HUES48 (cell line): Measurements from ENCODE around the gene SEZ6L.

Experiments
- H3K27ac ChIP-seq: one replicate; pipeline ENCODE4 v1.7.0; 2013; ENCODE audit warnings: low read depth, low read length, inconsistent platforms
- H3K27me3 ChIP-seq: 2 replicates; pipeline ENCODE4 v1.6.1; 2013; ENCODE audit warnings: mild to moderate bottlenecking, low read length; ENCODE audit not compliant: control insufficient read depth, insufficient read depth
- H3K36me3 ChIP-seq: 2 replicates; pipeline ENCODE4 v1.6.1; 2013; ENCODE audit warnings: low read length; ENCODE audit not compliant: control insufficient read depth, insufficient read depth
- H3K4me1 ChIP-seq: 2 replicates; pipeline ENCODE4 v1.6.1; 2013; ENCODE audit warnings: mild to moderate bottlenecking, low read length; ENCODE audit not compliant: control insufficient read depth, insufficient read depth
- H3K4me3 ChIP-seq: 2 replicates; pipeline ENCODE4 v1.5.1; 2013; ENCODE audit warnings: mild to moderate bottlenecking, low read depth, low read length
- H3K9ac ChIP-seq: 2 replicates; pipeline ENCODE4 v1.6.1; 2013; ENCODE audit warnings: mild to moderate bottlenecking, low read depth, low read length, moderate library complexity
- H3K9me3 ChIP-seq: 2 replicates; pipeline ENCODE4 v1.6.1; 2013; ENCODE audit warnings: low read length; ENCODE audit not compliant: control insufficient read depth, insufficient read depth

The SEZ6L gene

GRCh38 chr22:26213826-26214225 is 44.6 kb downstream of the SEZ6L start:
- H3K4me1 ChIP-seq: no peaks in the 10 kb centered on the region
- H3K36me3 ChIP-seq: no peaks in the 10 kb centered on the region
- H3K27me3 ChIP-seq: no peaks in the 10 kb centered on the region
- no peak overlapping the region for H3K9ac ChIP-seq
- no peaks in the 10 kb centered on the region for H3K9me3 ChIP-seq
- H3K27ac ChIP-seq: no peak overlapping the region
- H3K4me3 ChIP-seq: no peak overlapping the region

DNA sequence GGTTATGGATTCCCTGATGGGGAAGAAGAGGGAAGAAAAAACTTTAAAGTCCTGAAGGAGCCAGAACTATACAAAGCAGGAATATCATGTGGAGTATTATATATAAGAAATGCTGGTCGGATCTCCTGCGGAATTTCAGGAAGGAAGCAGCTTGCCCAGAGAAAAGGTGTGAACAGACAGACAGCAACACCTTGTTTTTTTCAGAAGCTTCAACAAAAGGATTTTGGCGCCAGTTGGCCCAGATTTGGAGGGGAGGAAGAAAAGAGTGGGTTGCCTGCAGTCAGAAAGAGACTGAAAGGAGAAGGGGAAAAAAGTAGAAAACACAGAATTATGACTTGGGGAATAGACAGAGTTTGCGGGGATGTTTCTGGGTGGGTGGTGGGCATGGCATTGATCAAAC is 45.2 kb downstream of the SEZ6L start:
- H3K9ac ChIP-seq: no peak overlapping the region
- no peaks in the 10 kb centered on the region for H3K27me3 ChIP-seq
- H3K36me3 ChIP-seq: no peaks in the 10 kb centered on the region
- H3K4me3 ChIP-seq: no peak overlapping the region
- H3K9me3 ChIP-seq: no peaks in the 10 kb centered on the region
- H3K4me1 ChIP-seq: no peaks in the 10 kb centered on the region
- H3K27ac ChIP-seq: no peak overlapping the region

GRCh38 chr22:26215736-26216135 is 46.5 kb downstream of the SEZ6L start:
- no peaks in the 10 kb centered on the region for H3K27me3 ChIP-seq
- no peak overlapping the region for H3K27ac ChIP-seq
- H3K4me3 ChIP-seq: no peak overlapping the region
- no peak overlapping the region for H3K9ac ChIP-seq
- H3K9me3 ChIP-seq: no peaks in the 10 kb centered on the region
- no peaks in the 10 kb centered on the region for H3K36me3 ChIP-seq
- no peaks in the 10 kb centered on the region for H3K4me1 ChIP-seq

GRCh38 chr22:26225207-26225606 is 55.9 kb downstream of the SEZ6L start:
- no peaks in the 10 kb centered on the region for H3K4me1 ChIP-seq
- no peaks in the 10 kb centered on the region for H3K9me3 ChIP-seq
- H3K27ac ChIP-seq: no peak overlapping the region
- H3K4me3 ChIP-seq: no peak overlapping the region
- H3K36me3 ChIP-seq: no peaks in the 10 kb centered on the region
- H3K9ac ChIP-seq: no peak overlapping the region
- no peaks in the 10 kb centered on the region for H3K27me3 ChIP-seq

DNA sequence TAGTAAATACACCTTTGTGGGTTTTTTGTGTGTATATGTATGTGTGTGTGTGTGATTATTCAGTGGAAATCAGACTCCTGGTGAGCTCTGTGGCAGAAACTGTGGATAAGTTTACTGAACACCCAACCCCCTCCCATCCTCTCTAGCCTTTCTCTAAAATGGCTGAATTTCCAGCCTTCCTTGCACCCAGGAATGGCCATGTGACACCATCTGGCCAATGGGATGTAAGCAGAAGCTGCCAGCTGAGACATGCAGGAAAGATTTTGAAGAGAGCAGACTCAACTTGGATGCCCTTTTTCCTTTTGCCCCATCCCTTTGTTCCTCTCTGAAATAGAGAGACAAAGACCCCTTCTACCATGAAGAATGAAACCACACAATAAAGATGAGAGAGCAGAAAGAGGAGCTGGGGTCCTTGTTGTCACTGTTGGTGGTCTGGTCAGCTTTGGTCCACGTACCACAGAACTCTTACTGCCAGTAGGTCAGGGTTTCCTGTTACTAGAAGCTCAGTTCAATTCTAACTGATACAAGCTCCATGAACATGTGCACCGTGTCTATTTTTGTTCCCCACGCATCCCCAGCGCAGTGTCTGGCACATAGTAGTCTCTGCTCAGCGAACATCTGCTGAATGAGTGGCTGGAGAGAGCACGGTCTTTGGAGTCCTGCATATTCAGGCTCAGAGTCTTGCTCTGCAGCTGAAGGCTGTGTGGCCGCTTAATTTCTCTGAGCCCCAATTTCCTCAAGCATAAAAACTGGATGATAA is 57.5 kb downstream of the SEZ6L start:
- Histone ChIP-seq H3K4me1 (no peaks in the 10 kb centered on the region), H3K9me3 (no peaks in the 10 kb centered on the region; the same call in 1 of the 2 replicates), H3K27ac (no peak overlapping the region), H3K36me3 (no peaks in the 10 kb centered on the region), H3K4me3 (no peak overlapping the region), H3K27me3 (no peaks in the 10 kb centered on the region), H3K9ac (no peak overlapping the region)

- Histone ChIP-seq H3K4me1 (no peaks in the 10 kb centered on the region), H3K9ac (no peak overlapping the region), H3K4me3 (no peak overlapping the region), H3K27ac (no peak overlapping the region), H3K36me3 (no peaks in the 10 kb centered on the region), H3K27me3 (no peaks in the 10 kb centered on the region), H3K9me3 (no peaks in the 10 kb centered on the region; the same call in 1 of the 2 replicates)
Measured at GRCh38 chr22:26229910-26230309, 60.6 kb downstream of the SEZ6L start.

DNA sequence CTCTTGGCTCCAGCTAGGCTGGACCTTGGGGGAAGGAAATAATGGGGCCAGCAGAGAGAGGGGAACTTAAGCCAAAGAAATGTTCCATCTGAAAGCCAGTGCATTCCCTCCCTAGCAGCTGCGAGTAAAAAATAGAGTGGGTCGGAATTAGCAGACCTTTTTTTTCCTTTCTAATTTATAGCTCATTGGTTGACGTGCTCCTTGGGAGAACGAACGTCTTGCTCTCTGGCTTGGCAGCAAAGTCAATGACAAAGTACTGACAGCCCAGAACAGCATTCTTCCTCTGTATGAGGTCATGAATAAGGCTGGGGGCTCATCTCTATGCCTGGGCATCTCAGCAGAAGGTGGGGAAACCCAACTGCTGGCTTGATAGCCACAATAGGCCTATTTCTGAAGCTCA is 65.0 kb downstream of the SEZ6L start:
- Histone ChIP-seq H3K4me3 (no peak overlapping the region), H3K27ac (no peak overlapping the region), H3K9ac (no peak overlapping the region), H3K27me3 (no peaks in the 10 kb centered on the region), H3K4me1 (no peaks in the 10 kb centered on the region), H3K36me3 (no peaks in the 10 kb centered on the region), H3K9me3 (no peaks in the 10 kb centered on the region; the same call in 1 of the 2 replicates)

DNA sequence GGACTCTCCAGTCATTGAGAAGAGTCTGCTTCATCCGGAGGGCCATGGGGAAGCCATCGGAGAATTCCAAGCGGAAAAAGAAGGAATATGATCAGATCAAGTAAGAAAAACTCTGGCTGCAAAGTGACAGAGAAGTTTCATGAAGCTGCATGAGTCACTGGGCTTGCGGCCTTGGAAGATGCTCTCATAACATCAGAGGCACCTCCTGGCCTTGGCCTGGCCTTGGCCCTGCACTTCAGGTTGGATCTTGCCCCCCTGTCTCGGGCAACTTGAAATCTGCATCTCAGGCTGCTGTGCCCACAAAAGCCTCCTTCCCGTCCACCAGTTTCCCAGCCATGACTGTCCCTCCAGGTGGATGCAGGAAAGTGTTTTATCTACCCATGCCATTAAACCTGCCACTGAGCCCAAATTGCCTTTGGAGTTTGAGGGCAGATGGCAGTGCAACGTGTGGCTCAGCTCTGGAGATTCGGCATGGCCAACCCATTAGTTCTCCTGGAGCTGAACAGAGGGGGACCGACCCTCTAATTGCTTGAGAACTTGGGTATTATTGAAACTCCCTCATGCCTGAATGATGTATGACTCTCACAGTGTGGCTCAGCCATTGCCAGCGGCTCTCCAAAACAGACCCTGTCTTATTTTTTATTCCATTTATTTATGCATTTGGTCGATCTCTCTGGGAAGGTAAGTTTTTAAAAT is 66.7 kb downstream of the SEZ6L start:
- Histone ChIP-seq H3K4me3 (no peak overlapping the region), H3K4me1 (no peaks in the 10 kb centered on the region), H3K27me3 (no peaks in the 10 kb centered on the region), H3K36me3 (no peaks in the 10 kb centered on the region), H3K27ac (no peak overlapping the region), H3K9me3 (no peaks in the 10 kb centered on the region), H3K9ac (no peak overlapping the region)

- Histone ChIP-seq H3K4me3 (no peak overlapping the region), H3K9me3 (no peaks in the 10 kb centered on the region), H3K36me3 (no peaks in the 10 kb centered on the region), H3K27me3 (no peaks in the 10 kb centered on the region), H3K27ac (no peak overlapping the region), H3K9ac (no peak overlapping the region), H3K4me1 (no peaks in the 10 kb centered on the region)
Measured at GRCh38 chr22:26236991-26237390, 67.7 kb downstream of the SEZ6L start.

- no peak overlapping the region for H3K4me3 ChIP-seq
- H3K9ac ChIP-seq: no peak overlapping the region
- H3K27me3 ChIP-seq: no peaks in the 10 kb centered on the region
Measured at GRCh38 chr22:26238596-26238995, 69.3 kb downstream of the SEZ6L start.

DNA sequence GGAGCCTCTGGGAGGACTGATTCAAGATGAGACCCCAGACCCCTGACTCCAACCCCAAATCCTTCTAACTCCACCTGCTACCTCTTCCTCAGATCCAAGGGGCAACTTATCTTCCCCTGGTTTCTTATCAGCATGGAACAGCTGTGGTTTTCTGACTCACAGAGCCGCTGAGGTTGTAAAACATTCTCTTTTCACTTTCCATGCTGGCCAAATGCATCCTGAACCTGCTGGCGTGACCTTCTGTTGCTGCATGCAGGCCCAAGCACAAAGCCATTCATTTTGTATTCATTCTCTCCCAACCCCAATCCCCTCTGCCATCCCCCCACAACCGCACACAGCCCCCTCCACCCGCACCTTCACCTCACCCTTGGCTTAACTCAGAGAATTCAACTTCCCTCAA is 70.3 kb downstream of the SEZ6L start:
- Histone ChIP-seq H3K9ac (no peak overlapping the region), H3K9me3 (no peaks in the 10 kb centered on the region), H3K27ac (no peak overlapping the region), H3K4me3 (no peak overlapping the region), H3K27me3 (no peaks in the 10 kb centered on the region), H3K4me1 (no peaks in the 10 kb centered on the region), H3K36me3 (no peaks in the 10 kb centered on the region)

More at GRCh38 chr22:26238596-26238995, 69.3 kb downstream of the SEZ6L start:
- no peaks in the 10 kb centered on the region for H3K9me3 ChIP-seq
- H3K27ac ChIP-seq: no peak overlapping the region
- H3K4me1 ChIP-seq: no peaks in the 10 kb centered on the region
- no peaks in the 10 kb centered on the region for H3K36me3 ChIP-seq
